Kidney capillary endothelial cell (primary cell): ENCODE data around the gene SETD6.
A peak's percentile ranks its signal among the peaks of the same experiment; 100 is the strongest.

Experiments used
- DNase-seq: peaks from one replicate; pipeline ENCODE4 v3.0.0-alpha.2; 2018; ENCODE audit warnings: low spot score

SETD6 gene

DNA sequence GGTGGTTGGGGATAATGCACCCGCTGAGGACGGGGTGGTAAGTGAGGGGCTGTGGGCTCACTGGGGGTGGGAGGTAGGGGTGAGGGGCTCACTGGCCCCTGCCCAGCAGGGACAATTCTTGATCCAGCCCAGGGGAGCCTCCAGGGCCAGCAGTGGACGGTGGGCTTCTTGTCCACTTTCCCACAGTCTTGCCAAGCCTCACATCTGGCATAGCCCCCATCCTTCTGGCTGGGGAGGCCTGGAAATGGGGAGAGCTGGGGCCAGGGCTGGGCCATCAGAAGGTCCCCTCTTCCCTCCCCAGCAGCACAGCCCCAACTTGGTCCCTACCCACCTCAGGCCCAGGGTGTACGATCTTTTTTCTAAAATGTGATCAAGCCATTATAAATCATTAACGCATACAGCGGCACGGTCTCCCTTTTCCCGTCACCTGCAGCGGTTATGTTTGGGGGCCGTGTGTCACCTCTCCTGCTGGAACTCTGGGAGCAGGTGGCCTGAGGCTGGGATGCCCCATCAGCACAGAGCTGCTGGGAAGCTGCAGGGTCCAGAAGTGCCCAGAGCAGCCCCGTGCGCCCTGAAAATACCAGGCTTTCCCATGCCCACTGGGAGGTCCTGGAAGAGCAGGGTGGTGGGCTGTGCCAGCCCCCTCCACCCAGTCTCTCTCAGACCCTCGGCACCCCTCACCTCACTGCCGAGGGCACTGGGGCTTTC is 7.2 kb upstream of the SETD6 start:
- no peak for DNase-seq

DNA sequence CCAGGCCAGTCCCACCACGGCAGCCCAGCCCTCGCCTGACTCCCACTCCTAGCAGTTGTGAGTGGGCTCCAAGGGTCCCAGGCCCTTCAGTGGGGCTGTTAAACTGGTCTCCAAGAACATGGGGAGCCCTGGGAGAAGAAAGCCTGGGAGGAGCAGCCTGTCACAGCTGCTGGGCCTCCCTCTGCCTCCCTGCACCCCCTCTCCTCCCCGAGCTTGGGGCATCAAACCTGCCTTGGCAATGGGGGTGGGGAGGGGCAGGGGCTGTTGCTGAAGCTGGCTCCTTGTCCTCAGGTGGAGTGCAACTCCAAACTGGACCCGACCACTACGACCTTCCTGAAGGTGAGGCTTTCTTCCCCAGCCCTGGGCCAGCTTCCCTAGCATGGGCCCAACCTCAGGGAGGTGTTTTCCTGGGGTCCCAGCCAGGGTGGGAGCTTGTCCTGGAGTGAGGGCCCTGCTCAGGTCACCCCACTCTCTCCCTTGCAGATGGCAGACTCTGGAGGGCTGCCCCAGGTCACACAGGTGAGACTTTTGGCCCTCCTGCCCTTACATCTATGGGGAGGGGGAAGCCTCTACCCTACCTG is 6.6 kb upstream of the SETD6 start:
- DNase-seq = no peak

DNA sequence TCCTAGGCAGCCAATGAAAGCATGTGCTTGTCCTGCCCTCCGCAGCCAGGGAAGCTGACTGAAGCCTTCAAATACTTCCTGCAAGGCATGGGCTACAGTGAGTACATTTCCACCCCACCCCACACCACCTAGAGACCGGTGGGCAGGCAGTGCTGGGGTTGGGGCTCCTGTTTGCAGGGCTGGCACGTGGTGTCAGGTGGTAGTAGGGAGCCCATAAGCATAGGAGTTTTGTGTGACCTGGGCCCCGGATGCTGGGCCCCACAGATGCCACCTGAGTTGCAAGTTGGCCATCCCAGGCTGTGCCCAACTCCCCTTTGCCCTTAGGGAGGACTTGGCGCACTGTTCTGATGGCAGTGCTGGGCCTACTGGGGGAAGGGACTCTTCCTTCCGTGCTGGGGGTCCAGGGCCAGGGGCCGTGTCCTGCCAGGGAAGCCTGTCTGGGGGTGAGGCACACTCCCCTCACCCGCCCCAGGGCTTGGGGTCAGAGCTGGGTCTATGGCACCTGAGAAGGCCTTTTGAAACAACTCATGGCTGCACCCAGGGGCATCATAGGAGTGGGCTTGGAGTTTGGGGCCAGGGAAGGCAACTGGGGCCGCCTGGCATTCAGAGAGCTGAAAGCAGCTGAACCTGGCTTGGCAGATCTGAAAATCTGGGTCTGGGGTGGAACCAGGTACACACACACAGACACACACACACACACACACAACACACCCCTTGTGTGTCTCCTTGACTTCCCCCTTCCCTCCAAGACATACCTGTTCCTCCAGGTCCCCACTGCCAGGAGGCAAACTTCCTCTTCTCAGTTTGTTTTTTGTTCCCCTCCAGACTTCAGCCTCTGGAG is 5.8 kb upstream of the SETD6 start:
- no peak for DNase-seq

DNA sequence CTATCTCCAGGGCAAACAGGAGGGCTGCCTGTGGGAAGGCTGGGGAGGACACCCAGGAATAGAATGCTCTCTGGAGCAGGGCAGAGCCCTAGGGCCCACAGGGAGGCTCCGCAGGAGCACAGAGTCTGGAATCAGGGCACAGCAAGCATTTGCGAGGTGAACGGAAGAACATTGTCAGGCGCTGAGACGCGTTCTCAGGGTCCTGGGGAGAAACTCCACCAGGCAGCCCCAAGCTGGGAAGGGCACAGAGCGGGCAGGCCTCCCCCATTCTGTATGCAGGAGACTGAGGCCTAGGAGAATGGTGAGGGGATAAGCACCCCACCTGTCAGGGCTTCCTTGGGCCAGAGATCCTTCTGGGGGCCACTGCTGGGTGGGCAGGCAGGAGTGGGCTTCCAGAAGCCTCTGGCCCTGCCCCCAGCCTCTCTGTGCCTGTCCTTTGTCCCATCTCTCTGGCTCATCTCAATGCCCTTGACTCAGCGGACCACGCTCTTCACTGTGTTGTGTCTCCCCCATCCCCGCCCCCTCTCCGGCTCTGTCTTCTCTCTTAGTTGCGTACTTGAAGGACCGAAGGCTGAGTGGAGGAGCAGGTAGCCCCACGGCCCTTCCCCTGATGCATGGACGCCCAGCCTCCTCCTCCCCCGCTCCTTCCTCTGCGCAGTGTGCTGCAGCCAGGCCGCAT is 5.1 kb upstream of the SETD6 start:
- no peak for DNase-seq

DNA sequence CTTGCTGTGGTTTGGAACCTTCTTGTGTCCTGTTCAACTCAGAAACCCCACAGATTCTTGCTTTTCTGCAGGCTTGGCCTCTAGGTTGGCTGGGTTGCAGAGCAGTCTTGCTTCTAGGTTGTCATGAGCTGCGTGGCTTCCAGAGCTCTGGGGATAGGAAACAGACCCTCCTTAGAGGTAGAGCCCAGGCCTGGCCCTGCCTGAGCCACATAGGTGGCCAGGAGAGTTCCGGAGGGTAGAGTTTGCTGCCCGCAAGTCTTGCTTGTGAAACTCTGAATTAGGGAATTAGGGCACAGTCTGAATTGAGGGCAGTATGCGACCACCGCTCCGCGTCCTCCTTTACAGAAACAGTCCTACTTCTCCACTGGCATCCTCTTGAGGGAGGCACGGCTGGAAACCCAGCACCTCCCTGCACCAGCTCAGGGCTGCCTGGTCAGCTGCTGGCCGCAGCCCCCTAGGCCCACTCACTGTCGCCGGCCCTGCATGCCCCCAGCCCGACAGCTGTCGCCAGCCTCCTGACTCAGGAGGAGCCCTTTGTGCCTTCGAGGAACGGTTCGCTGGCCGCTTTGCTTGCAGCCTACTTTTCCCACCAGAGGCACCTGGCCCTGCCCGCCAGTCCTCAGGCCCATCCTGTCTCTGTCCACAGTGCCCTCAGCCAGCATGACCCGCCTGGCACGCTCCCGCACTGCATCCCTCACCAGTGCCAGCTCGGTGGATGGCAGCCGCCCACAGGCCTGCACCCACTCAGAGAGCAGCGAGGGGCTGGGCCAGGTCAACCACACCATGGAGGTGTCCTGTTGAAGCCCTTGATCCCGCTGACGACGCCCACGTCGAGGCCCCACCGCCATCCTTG is 4.3 kb upstream of the SETD6 start:
- DNase-seq = no peak

DNA sequence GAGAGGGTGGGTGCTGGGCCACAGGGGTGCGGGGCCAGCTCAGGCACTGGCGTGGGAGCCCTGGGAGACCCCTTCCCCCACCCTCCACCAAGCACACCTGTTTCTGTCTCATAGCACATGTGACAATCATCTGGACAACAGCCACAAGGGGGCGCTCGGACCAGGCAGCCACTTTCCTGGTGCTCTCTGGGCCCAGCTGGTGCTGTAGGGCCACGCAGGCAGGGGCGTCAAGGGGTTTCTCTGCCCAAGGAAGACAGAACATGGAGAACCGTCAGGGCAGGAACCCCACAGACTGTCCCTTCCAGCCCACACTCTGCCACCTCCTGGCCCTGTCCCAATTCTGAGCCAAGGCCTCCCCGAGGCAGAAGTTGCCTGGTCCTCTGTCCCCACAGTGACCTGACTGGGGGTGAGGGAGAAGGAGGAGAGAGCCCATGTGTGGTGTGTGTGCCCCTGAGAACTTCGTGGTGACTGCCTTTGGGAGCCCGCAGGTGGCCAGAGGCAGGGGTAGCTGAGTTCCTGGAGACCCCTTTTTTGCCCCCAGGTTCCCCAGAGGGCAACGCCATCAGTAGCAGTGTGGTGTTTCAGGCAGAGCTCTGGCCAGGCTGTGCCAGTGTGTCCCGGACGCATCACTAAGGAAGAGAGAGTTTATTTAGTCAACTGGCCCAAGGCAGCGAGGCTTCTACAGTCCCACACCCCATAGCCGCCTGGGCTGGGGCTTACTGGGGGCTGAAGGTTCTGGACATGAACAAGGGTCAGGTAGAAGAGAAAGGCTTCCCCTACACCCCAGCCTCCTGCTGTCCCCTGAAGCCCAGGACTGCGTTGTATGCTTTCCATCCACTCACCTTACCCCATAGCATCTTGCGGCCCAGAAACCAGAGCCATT is 3.1 kb upstream of the SETD6 start:
- peak; percentile 59 for DNase-seq

DNA sequence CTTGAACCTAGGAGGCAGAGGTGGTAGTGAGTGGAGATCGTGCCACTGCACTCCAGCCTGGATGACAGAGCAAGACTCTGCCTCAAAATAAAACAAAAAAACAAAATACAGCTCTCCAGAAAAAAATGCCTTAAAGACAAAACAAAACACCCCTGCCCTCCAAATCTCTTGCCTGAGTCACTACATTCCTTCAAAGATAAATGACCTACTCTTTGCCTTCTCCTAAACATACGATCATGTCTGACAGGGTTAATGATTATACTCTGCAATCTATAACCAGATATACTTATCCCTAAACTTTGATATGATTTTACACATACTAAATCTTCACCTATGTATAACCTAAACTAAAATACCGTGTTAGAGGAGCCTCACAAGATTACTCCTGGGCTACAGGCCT is 1.4 kb upstream of the SETD6 start:
- DNase-seq = no peak

DNA sequence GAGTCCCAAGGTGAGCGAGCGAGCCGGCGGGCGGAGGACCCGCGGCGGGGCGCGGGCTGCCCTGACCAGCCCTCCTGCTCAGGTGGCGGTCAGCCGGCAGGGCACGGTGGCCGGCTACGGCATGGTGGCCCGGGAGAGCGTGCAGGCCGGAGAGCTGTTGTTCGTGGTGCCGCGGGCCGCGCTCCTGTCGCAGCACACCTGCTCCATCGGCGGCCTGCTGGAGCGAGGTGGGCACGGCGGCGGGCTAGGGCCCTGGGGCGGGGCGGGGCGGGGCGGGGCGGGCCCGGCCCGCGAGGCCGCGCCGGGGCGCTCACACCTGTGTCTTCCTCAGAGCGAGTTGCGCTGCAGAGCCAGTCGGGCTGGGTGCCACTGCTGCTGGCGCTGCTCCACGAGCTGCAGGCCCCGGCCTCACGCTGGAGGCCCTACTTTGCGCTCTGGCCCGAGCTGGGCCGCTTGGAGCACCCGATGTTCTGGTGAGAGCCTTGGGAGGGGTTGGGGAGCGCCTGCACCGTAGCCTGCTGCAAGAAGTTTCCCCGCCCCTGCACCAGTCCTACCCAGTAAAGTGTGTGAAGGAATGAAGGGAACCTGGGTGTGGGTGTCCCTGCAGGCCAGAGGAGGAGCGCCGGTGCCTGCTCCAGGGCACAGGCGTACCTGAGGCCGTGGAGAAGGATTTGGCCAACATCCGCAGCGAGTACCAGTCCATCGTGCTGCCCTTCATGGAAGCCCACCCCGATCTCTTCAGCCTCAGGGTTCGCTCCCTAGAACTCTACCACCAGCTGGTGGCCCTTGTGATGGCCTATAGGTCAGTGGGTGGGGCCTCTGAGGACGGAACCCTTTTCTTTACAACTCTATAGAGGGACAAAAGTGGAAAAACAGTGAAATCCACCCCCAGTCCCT is 802 bp downstream of the SETD6 start:
- no peak for DNase-seq

DNA sequence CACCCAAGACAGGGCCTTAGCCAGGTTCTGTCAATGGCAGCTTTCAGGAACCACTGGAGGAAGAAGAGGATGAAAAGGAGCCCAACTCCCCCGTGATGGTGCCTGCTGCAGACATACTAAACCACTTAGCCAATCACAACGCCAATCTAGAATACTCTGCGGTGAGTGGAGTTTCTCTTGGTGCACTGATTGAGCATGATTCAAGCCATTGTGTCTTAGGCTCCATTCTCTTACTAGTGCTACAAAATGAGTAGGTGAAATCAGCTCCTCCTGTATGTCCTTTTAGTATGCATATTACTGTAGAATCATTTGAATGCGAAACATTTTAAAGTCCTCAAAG is 1.4 kb downstream of the SETD6 start:
- no peak for DNase-seq

DNA sequence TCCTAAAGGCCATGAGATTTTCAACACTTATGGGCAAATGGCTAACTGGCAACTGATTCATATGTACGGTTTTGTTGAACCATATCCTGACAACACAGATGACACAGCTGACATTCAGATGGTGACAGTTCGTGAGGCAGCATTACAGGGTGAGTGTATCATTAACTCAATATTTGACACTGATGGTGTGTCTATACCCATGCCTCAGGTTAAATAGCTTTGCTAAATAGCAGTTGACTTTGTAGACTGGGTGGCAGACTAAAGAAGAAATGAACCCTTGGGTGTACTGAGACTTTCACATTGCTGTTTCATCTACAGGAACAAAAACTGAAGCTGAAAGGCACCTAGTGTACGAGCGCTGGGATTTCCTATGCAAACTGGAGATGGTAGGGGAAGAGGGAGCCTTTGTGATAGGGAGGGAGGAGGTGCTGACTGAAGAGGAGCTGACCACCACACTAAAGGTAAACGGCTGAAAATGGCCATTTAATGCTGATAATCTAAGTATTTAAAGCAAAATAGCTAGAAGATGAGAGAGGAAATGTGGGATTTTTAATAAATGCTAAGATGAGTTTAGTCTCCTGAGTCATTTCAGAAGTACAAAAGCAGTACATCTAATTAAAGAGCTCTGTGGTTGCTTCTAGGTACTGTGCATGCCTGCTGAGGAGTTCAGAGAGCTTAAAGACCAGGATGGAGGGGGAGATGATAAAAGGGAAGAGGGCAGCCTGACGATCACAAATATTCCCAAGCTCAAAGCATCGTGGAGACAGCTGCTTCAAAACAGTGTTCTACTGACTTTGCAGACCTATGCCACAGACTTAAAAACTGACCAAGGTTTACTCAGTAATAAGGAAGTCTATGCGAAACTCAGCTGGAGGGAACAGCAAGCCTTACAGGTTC is 3.0 kb downstream of the SETD6 start:
- no peak for DNase-seq

DNA sequence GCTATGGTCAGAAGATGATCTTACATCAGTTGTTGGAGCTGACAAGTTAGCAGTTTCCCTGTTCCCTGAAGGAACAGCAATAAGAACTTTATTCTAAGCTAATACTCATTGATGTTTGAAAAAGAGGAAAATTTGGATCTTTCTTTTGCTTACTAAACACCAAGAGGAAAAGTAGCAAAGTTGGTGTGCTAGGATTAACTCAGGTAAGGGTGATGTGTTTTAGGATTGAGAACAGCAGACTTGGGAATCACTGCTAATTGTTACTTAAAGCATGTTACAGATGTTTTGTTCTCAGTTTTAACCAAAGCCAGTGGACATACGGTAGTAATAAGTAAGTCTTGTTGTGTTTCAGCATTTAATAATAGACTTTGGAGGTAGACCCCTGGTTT is 3.7 kb downstream of the SETD6 start:
- no peak for DNase-seq

DNA sequence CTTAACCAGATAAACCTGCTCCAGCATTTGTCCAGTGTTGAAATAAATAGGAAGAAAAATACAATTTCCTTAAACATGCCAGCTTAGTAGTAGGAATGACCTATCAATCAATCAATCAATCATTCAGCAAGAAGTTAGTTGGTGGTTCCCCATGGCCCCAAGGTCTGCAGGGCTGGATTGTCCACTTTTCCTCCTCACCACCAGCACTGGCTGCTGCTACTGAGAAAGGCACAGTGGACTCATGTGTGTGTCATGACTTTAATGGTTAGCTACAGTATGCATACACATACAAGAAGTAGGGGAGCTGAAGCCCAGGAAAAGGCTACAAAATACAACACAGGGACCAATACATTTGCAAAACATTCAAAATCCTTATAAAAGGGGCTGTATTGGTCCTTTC is 4.4 kb downstream of the SETD6 start:
- no peak for DNase-seq

DNA sequence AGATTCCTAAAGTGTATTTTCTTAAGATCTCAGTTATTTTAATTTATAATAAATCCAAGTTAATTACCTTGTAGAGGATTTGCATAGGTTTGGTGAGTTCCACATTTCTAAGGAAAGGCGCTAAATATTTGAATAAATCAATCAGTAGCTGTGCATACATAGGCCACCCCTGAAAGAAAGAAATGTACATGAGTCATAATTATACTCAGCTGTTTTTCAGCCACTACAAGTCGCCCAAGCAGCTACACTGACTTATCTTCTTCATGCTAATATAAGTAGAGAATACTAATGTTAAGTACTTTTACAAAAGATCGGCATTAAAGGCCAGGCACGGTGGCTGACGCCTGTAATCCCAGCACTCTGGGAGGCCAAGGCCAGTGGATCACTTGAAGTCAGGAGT is 14.9 kb downstream of the SETD6 start:
- no peak for DNase-seq

DNA sequence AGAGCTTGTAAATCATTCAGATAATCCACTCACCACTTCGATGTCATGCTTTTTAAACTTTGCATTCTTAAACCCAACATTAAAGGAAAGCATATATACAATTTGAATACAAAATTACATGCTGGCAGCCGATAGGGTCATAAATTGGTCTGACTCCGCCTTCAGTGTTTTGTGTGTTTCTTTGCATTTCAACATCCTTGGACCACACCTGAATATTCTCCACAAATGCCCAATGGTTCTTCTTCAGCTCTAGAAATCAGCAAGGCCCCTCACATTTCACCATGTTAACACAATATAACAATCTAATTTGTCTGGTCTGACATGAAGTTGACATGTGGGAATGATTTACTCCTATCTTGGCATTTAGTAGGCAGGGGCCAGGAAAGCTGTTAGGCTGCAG is 17.1 kb downstream of the SETD6 start:
- DNase-seq = no peak

DNA sequence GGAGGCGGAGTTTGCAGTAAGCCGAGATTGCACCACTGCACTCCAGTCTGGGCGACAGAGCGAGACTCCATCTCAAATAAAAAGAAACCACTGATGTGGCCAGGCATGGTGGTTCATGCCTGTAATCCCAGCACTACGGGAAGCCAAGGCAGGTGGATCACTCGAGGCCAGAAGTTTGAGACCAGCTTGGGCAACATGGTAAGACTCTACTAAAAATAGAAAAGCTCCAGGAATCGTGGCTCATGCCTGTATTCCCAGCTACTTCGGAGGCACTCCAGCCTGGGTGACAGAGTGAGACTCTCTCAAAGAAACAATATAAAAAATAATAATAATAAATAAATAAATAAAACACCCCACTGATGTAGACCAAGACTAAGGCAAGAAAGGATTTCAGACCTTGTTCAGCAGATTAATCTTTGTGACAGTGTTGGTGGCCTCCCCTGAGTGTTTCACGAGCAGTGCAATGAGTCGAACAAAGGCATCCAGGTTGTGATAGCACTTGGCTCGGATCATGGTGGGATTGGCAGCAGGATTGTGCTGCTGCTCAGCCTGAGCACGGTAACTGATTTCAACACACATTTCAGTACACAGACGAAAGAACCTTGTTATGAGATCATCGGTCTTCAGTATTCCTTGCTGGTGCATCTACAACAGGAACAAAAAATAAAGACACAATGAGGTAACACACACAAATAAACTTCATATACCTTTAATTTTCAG is 18.6 kb downstream of the SETD6 start:
- DNase-seq = no peak

DNA sequence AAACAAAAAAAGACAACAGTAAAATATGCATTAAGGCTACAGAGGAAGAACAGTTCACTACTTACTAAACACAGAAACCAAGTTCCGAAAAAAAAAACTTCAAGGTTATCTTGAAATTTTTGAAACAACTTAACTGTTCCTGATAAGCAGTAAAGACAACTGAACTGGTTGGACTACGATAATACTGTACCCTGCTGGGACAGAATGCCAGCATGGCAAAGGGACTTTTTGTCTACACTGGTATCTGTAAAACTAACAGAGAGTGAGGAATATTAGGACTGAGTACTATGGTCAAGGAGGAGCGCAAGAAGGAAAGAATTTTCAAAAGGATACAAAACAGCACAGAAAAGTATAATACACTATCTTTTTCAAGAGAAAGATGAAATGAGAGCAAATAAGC is 19.8 kb downstream of the SETD6 start:
- no peak for DNase-seq

DNA sequence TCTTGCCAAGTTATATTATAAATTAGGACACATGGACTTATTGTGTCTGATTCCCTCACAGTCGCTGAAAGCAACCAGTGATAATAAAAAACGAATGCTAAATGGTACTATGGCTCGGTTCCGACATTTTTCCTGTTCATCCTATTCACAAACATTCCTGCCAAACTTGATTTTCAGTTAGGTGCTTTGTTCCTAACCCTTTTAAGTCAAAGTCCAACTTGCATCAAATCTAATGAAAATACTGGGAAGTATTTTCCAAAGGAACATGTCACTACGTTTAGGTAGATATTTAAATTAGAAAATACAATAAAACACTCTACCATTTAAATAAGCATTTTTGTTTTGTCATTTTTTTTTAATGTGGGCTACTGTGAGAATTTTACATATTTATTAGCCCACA is 21.0 kb downstream of the SETD6 start:
- DNase-seq = no peak
